NOMO-1 (cell line): ENCODE data around the gene TMEM131L.

ENCODE experiments used
- DNase-seq, 2 experiments: peaks; one replicate each; lab custom pipeline; 2025; ENCODE audit not compliant: unreplicated experiment in 2 of 2; lab: John Stamatoyannopoulos, UW

The TMEM131L gene

GRCh38 chr4:153602758-153603157 is 136.6 kb downstream of the TMEM131L start:
- DNase-seq: no peak

GRCh38 chr4:153603258-153603657 is 137.1 kb downstream of the TMEM131L start:
- DNase-seq: no peak

- no peak for DNase-seq
These were observed 137.7 kb downstream of the TMEM131L start for GRCh38 chr4:153603835-153604234.

- peak in 1 of 2 experiments; percentile 15 for DNase-seq
These were observed 142.9 kb downstream of the TMEM131L start for GRCh38 chr4:153609070-153609469.

GRCh38 chr4:153610623-153611376 is 144.6 kb downstream of the TMEM131L start:
- no peak for DNase-seq

GRCh38 chr4:153611679-153612078 is 145.5 kb downstream of the TMEM131L start:
- no peak for DNase-seq

- no peak for DNase-seq
These were observed 146.7 kb downstream of the TMEM131L start for GRCh38 chr4:153612878-153613277.

GRCh38 chr4:153616006-153616555 is 149.9 kb downstream of the TMEM131L start:
- no peak for DNase-seq

GRCh38 chr4:153618833-153619232 is 152.7 kb downstream of the TMEM131L start:
- no peak for DNase-seq

- DNase-seq: no peak
These were observed 153.7 kb downstream of the TMEM131L start for GRCh38 chr4:153619811-153620210.

GRCh38 chr4:153620352-153620751 is 154.2 kb downstream of the TMEM131L start:
- peak in 1 of 2 experiments; percentile 45 for DNase-seq

- DNase-seq: no peak
These were observed 155.9 kb downstream of the TMEM131L start for GRCh38 chr4:153622093-153622492.

GRCh38 chr4:153622778-153623240 is 156.6 kb downstream of the TMEM131L start:
- peak; percentile 30 to 77 for DNase-seq

- peak in 1 of 2 experiments; percentile 46 for DNase-seq
These were observed 157.3 kb downstream of the TMEM131L start for GRCh38 chr4:153623491-153623890.

- no peak for DNase-seq
These were observed 162.7 kb downstream of the TMEM131L start for GRCh38 chr4:153628796-153629315.

- DNase-seq: no peak
These were observed 163.6 kb downstream of the TMEM131L start for GRCh38 chr4:153629776-153630175.

- DNase-seq: peak in 1 of 2 experiments; percentile 51
These were observed 168.7 kb downstream of the TMEM131L start for GRCh38 chr4:153634738-153635353.

- no peak for DNase-seq
These were observed 169.7 kb downstream of the TMEM131L start for GRCh38 chr4:153635846-153636245.

GRCh38 chr4:153637201-153637600 is 171.0 kb downstream of the TMEM131L start:
- no peak for DNase-seq

- no peak for DNase-seq
These were observed 171.9 kb downstream of the TMEM131L start for GRCh38 chr4:153638011-153638410.

- no peak for DNase-seq
These were observed 172.8 kb downstream of the TMEM131L start for GRCh38 chr4:153638999-153639398.
